Uterus (tissue), 4 donors: Measurements from ENCODE around the gene GLRX. TPM values are rescaled to one million over a fixed set of nuclear protein-coding genes. Genes with fewer than 3 reads are reported as not detected.
A peak's percentile ranks its signal among the peaks of the same experiment; 100 is the strongest.

ENCODE experiments used
- DNase-seq, 2 donors: peaks; one replicate each; pipeline ENCODE4 v3.0.0-alpha.2; 2019 to 2020
- H3K27ac ChIP-seq, 2 donors: fragments of 200-600 bp; sonication (generic); 1 replicate in 1 of 2; 2 replicates in 1 of 2; pipeline ENCODE4 v1.5.1; 2016 to 2018
- H3K27me3 ChIP-seq, 2 donors: fragments of 200-600 bp; sonication (generic); one replicate each; pipeline ENCODE4 v1.5.1; 2018 to 2019; ENCODE audit warnings: control low read depth in 1 of 2
- H3K36me3 ChIP-seq, 2 donors: fragments of 200-600 bp; sonication (generic); one replicate each; pipeline ENCODE4 v1.5.1; 2019; ENCODE audit warnings: control low read depth in 1 of 2
- H3K4me1 ChIP-seq, 2 donors: fragments of 200-600 bp; sonication (generic); one replicate each; pipeline ENCODE4 v1.5.1; 2018 to 2019; ENCODE audit warnings: control low read depth in 1 of 2
- H3K4me3 ChIP-seq, 2 donors: fragments of 200-600 bp; sonication (generic); 1 replicate in 1 of 2; 2 replicates in 1 of 2; pipeline ENCODE4 v1.5.1; 2018 to 2019; ENCODE audit warnings: mild to moderate bottlenecking in 1 of 2
- H3K9me3 ChIP-seq, 2 donors: fragments of 200-600 bp; sonication (generic); one replicate each; pipeline ENCODE4 v1.5.1; 2019; ENCODE audit warnings: control low read depth in 1 of 2
- CTCF ChIP-seq, 4 experiments: fragments of 200-600 bp in 2 of 4; fragments of 450-650 bp in 2 of 4; sonication (generic) in 2 of 4; IDR thresholded peaks; one replicate each; pipeline ENCODE4 v1.5.1; 2016 to 2019; ENCODE audit warnings: antibody characterized with exemption in 4 of 4, mild to moderate bottlenecking in 2 of 4, moderate library complexity in 1 of 4
- POLR2A ChIP-seq, 2 donors: fragments of 450-650 bp; IDR thresholded peaks; one replicate each; pipeline ENCODE4 v1.6.1; 2016; ENCODE audit warnings: antibody characterized with exemption in 2 of 2, mild to moderate bottlenecking in 1 of 2, moderate library complexity in 1 of 2
- intact Hi-C: fragments of 100-400 bp; cut with DNase I; formaldehyde crosslinking; loops from one replicate; pipeline ENCODE4 v1.15.1; 2023; ENCODE audit warnings: low total_unique reads
- total RNA-seq, 4 donors: library from RNA; depleted of rRNA in 3 of 4; stranded (reverse); fragments of >200 nt in 3 of 4; gene quantifications; one replicate each; pipeline versions ENCODE4 v1.1.0 to v1.2.4, GENCODE V29; 2014 to 2023
- donor health status: DM: yes; HTN: yes; CAD: no.

GLRX gene
- total RNA-seq, 4 donors from 2014 or later, result 13.0 to 98.8 (median 15.5) TPM

GRCh38 chr5:95783661-95784060, 38.9 kb downstream of the GLRX start:
- Histone ChIP-seq H3K36me3 (no peaks in the 10 kb centered on the region), H3K27me3 (no peaks in the 10 kb centered on the region), H3K4me3 (no peak overlapping the region), H3K27ac (no peak overlapping the region), H3K9me3 (no peaks in the 10 kb centered on the region), H3K4me1 (no peaks in the 10 kb centered on the region)
- no peak for TF ChIP-seq POLR2A (IDR thresholded peaks at IDR 0.05)
- TF ChIP-seq CTCF (IDR thresholded peaks at IDR 0.05), result no peak
- intact Hi-C loops, result loop anchor here (5.0 kb wide), 1 partner anchor 64 kb away; no protein-coding TSS in a partner anchor
- no peak for DNase-seq

GRCh38 chr5:95782181-95782580, 40.3 kb downstream of the GLRX start:
- Histone ChIP-seq H3K4me1 (no peaks in the 10 kb centered on the region), H3K9me3 (no peaks in the 10 kb centered on the region), H3K27me3 (no peaks in the 10 kb centered on the region), H3K27ac (no peak overlapping the region), H3K4me3 (no peak overlapping the region), H3K36me3 (no peaks in the 10 kb centered on the region)
- intact Hi-C loops, result loop anchor here (5.0 kb wide), 1 partner anchor 65 kb away; no protein-coding TSS in a partner anchor
- TF ChIP-seq CTCF (IDR thresholded peaks at IDR 0.05) (no peak), POLR2A (IDR thresholded peaks at IDR 0.05) (no peak)
- DNase-seq, result no peak

GRCh38 chr5:95781101-95781583, 41.4 kb downstream of the GLRX start:
- Histone ChIP-seq H3K4me3 (no peak overlapping the region), H3K9me3 (no peaks in the 10 kb centered on the region), H3K27ac (peak overlapping the region; percentile 52 to 66), H3K27me3 (no peaks in the 10 kb centered on the region), H3K36me3 (no peaks in the 10 kb centered on the region), H3K4me1 (no peaks in the 10 kb centered on the region)
- peak; percentile 80 to 85 for DNase-seq
- peak; percentile 81 to 87 (median 84) for TF ChIP-seq CTCF (IDR thresholded peaks at IDR 0.05)
- no peak for TF ChIP-seq POLR2A (IDR thresholded peaks at IDR 0.05)
- intact Hi-C loops, result loop anchor here (5.0 kb wide), 1 partner anchor 66 kb away; no protein-coding TSS in a partner anchor

GRCh38 chr5:95780597-95780996, 41.9 kb downstream of the GLRX start:
- H3K4me1 ChIP-seq, result no peaks in the 10 kb centered on the region
- H3K27me3 ChIP-seq, result no peaks in the 10 kb centered on the region
- H3K9me3 ChIP-seq, result no peaks in the 10 kb centered on the region
- H3K36me3 ChIP-seq, result no peaks in the 10 kb centered on the region
- peak in 1 of 2 donors; percentile 36 for DNase-seq
- intact Hi-C loops, result loop anchor here (5.0 kb wide), 1 partner anchor 67 kb away; no protein-coding TSS in a partner anchor
- no peak overlapping the region for H3K4me3 ChIP-seq
- peak overlapping the region; percentile 52 to 66 for H3K27ac ChIP-seq
- TF ChIP-seq POLR2A (IDR thresholded peaks at IDR 0.05) (no peak), CTCF (IDR thresholded peaks at IDR 0.05) (no peak)

GRCh38 chr5:95779611-95780010, 42.9 kb downstream of the GLRX start:
- Histone ChIP-seq H3K27me3 (no peaks in the 10 kb centered on the region), H3K36me3 (no peaks in the 10 kb centered on the region), H3K9me3 (no peaks in the 10 kb centered on the region), H3K4me1 (no peaks in the 10 kb centered on the region), H3K27ac (peak overlapping the region in 1 of 2 donors; percentile 17), H3K4me3 (no peak overlapping the region)
- TF ChIP-seq CTCF (IDR thresholded peaks at IDR 0.05) (no peak), POLR2A (IDR thresholded peaks at IDR 0.05) (no peak)
- DNase-seq, result no peak
- intact Hi-C loops, result loop anchor here (5.0 kb wide), 1 partner anchor 68 kb away; no protein-coding TSS in a partner anchor
